Gastroesophageal sphincter (tissue), 4 donors: ENCODE measurements around the gene EPHB1. TPM values are rescaled to one million over a fixed set of nuclear protein-coding genes. Genes with fewer than 3 reads are reported as not detected.

Source experiments
- ATAC-seq: fragments of 150-250 bp; one replicate; pipeline ENCODE4 v1.9.1; 2016; ENCODE audit warnings: mild to moderate bottlenecking, moderate library complexity
- H3K27ac ChIP-seq, 4 donors: fragments of 200-600 bp; sonication (generic) in 3 of 4; 1 replicate in 3 of 4; 2 replicates in 1 of 4; pipeline ENCODE4 v1.5.1; 2016 to 2019
- H3K27me3 ChIP-seq: fragments of 200-600 bp; sonication (generic); one replicate; pipeline ENCODE4 v1.5.1; 2019
- H3K36me3 ChIP-seq, 2 donors: fragments of 200-600 bp; sonication (generic); one replicate each; pipeline ENCODE4 v1.5.1; 2019; ENCODE audit warnings: control low read depth in 1 of 2
- H3K4me1 ChIP-seq, 3 donors: fragments of 200-600 bp; sonication (generic); 1 replicate in 2 of 3; 2 replicates in 1 of 3; pipeline ENCODE4 v1.5.1; 2016 to 2019; ENCODE audit warnings: control low read depth in 2 of 3
- H3K4me3 ChIP-seq, 2 donors: fragments of 200-600 bp; sonication (generic); one replicate each; pipeline ENCODE4 v1.5.1; 2019; ENCODE audit warnings: mild to moderate bottlenecking in 1 of 2, moderate library complexity in 1 of 2
- H3K9me3 ChIP-seq, 3 donors: fragments of 200-600 bp; sonication (generic); one replicate each; pipeline ENCODE4 v1.5.1; 2017 to 2019; ENCODE audit warnings: control low read depth in 2 of 3
- EP300 ChIP-seq: sonication (generic); formaldehyde crosslinking; IDR thresholded peaks from one replicate; pipeline ENCODE4 v1.6.1; 2017; ENCODE audit warnings: antibody characterized with exemption, mild to moderate bottlenecking
- POLR2A ChIP-seq, 2 donors: fragments of 450-650 bp; IDR thresholded peaks; one replicate each; pipeline ENCODE4 v1.6.1; 2017; ENCODE audit warnings: antibody characterized with exemption in 2 of 2, mild to moderate bottlenecking in 2 of 2, moderate library complexity in 1 of 2
- POLR2AphosphoS5 ChIP-seq: sonication (generic); formaldehyde crosslinking; IDR thresholded peaks from one replicate; pipeline ENCODE4 v1.6.1; 2017; ENCODE audit warnings: antibody characterized with exemption
- whole genome bisulfite sequencing, 2 donors: methylation state at CpG; one replicate each; pipeline ENCODE4 v1.1.5; 2018; ENCODE audit warnings: low coverage in 1 of 2; 5-methylcytosine and 5-hydroxymethylcytosine counted together
- total RNA-seq, 4 donors: library from RNA; depleted of rRNA; stranded (reverse); fragments of >200 nt; gene quantifications; one replicate each; pipeline ENCODE4 v1.1.0, GENCODE V29; 2016
- TF ChIP-seq, protein P1 (sequence below), 4 experiments: fragments of 200-600 bp in 2 of 4; fragments of 450-650 bp in 2 of 4; sonication (generic) in 1 of 4; IDR thresholded peaks; one replicate each; pipeline ENCODE4 v1.5.1; 2017 to 2019; ENCODE audit warnings: antibody characterized with exemption in 4 of 4, mild to moderate bottlenecking in 2 of 4, moderate library complexity in 2 of 4

The EPHB1 gene
- total RNA-seq, 4 donors from 2014 or later: 0.81 to 5.7 (median 2.5) TPM; not detected in 1

DNA sequence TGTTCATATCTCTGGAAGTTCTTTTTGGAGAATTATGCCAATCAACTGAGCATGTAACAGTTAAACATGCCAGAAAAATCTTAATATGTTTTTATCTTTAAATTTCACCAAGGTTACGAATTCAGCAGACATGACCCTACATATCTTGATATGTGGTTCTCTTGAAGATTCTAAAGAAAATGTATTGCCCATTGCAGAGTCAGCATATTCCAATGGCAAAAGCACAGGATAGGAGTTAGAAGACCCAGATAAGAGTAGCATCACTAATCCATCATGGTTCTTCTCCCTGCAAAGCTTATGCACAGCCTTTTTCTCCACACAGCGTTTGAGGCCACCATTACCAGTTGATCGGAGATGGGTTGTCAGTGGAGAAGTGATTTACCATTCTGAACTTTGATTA lies 402.8 kb downstream of the EPHB1 start:
- ATAC-seq: no peak
- no peaks in the 10 kb centered on the region for H3K27me3 ChIP-seq
- TF ChIP-seq POLR2A (IDR thresholded peaks at IDR 0.05) (no peak), POLR2AphosphoS5 (no peak), EP300 (no peak)
- TF ChIP-seq, protein P1, sequence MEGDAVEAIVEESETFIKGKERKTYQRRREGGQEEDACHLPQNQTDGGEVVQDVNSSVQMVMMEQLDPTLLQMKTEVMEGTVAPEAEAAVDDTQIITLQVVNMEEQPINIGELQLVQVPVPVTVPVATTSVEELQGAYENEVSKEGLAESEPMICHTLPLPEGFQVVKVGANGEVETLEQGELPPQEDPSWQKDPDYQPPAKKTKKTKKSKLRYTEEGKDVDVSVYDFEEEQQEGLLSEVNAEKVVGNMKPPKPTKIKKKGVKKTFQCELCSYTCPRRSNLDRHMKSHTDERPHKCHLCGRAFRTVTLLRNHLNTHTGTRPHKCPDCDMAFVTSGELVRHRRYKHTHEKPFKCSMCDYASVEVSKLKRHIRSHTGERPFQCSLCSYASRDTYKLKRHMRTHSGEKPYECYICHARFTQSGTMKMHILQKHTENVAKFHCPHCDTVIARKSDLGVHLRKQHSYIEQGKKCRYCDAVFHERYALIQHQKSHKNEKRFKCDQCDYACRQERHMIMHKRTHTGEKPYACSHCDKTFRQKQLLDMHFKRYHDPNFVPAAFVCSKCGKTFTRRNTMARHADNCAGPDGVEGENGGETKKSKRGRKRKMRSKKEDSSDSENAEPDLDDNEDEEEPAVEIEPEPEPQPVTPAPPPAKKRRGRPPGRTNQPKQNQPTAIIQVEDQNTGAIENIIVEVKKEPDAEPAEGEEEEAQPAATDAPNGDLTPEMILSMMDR (IDR thresholded peaks at IDR 0.05): no peak
- no peaks in the 10 kb centered on the region for H3K9me3 ChIP-seq
- no peak overlapping the region for H3K27ac ChIP-seq
- no peaks in the 10 kb centered on the region for H3K4me1 ChIP-seq
- 76 to 89% methylated on average over 3 of the region's 3 CpGs for WGBS, 2 donors
- H3K4me3 ChIP-seq: no peak overlapping the region
- H3K36me3 ChIP-seq: peaks cover 0 to 15% of the 10 kb centered on the region in 2 donors

DNA sequence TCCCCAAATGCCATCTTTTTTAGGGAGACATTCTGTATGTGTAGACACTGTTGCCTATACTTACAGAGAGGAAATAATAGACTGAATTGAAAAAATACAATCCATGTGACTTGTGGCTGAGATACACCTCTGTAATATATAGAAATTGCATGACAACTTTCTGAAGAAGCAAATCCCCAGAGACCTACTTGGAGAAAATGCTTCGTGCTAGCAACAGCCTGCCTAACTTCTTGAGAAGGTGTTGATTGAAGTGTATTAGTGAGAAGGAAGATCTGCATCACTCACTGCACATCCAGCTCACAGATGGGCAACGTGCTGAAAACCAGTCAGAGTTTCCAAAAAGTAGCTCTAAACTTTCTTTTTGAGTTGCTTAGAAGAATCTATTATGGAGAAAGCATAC lies 404.1 kb downstream of the EPHB1 start:
- H3K4me1 ChIP-seq: no peaks in the 10 kb centered on the region
- no peak overlapping the region for H3K4me3 ChIP-seq
- TF ChIP-seq EP300: no peak
- TF ChIP-seq, protein P1 (IDR thresholded peaks at IDR 0.05): no peak
- no peak for TF ChIP-seq POLR2AphosphoS5
- TF ChIP-seq POLR2A (IDR thresholded peaks at IDR 0.05): no peak
- no peak for ATAC-seq
- H3K9me3 ChIP-seq: no peaks in the 10 kb centered on the region
- H3K27ac ChIP-seq: no peak overlapping the region
- H3K27me3 ChIP-seq: no peaks in the 10 kb centered on the region
- WGBS, 2 donors: 60 to 74% methylated on average over 2 of the region's 2 CpGs
- peaks cover 0 to 7% of the 10 kb centered on the region in 2 donors for H3K36me3 ChIP-seq

DNA sequence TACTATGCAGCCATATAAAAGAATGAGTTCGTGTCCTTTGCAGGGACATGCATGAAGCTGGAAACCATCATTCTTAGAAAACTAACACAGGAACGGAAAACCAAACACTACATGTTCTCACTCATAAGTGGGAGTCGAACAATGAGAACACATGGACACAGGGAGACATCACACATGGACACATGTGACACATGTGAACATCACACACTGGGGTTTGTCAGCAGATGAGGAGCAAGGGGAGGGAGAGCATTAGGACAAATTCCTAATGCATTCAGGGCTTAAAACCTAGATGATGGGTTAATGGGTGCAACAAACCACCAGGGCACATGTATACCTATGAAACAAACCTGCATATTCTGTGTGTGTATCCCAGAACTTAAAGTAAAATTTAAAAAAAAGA lies 408.0 kb downstream of the EPHB1 start:
- Histone ChIP-seq H3K27me3 (no peaks in the 10 kb centered on the region), H3K4me3 (no peak overlapping the region), H3K27ac (no peak overlapping the region), H3K9me3 (no peaks in the 10 kb centered on the region), H3K36me3 (peaks cover 0 to 7% of the 10 kb centered on the region in 2 donors), H3K4me1 (no peaks in the 10 kb centered on the region)
- no peak for ATAC-seq
- WGBS, 2 donors: 90% methylated on average over 3 of the region's 3 CpGs; no CpG with 5 or more reads in 1 of the 2 donors
- TF ChIP-seq POLR2A (IDR thresholded peaks at IDR 0.05) (no peak), POLR2AphosphoS5 (no peak), EP300 (no peak)
- TF ChIP-seq, protein P1 (IDR thresholded peaks at IDR 0.05): no peak

DNA sequence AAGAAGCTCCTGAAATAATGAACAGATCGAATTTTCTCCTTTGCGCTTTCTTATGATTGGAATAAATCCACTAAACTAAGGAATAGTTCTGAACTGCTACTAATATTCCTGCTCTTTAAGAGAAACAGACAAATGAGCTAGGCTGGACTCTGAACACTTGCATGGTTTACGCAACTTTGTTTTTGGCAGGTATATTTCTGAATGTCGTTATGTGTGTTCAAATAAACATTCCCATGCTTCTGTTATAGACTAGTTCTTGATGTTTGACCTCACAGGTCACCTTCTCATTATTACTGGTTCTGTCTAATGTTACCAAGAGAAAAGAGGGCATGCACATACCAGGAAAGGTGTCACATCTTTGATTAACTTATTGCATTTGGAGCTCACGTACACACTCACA lies 418.2 kb downstream of the EPHB1 start:
- no peak for ATAC-seq

DNA sequence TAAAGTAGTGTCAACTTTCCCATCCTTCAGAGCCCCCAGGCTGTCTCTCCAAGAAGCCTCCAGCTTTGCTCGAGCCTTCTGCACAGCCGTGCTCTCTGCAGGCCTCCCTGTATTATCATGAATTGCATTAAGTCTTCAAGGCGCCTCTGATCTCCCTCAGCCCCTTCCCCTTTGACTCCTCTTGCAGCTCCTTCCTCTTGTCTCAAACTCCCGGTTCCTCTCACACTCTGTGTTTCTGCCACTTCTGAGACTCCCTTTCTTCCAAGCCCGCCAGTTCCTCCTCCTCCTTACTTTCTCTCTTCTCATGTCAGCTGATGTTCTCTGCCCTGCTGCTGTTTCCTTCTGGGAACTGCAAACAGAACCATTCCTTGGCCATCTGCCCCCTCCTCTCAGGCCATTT lies 418.8 kb downstream of the EPHB1 start:
- H3K27ac ChIP-seq: no peak overlapping the region
- no peaks in the 10 kb centered on the region for H3K4me1 ChIP-seq
- H3K4me3 ChIP-seq: no peak overlapping the region
- 47 to 74% methylated on average over 5 of the region's 5 CpGs for WGBS, 2 donors
- H3K9me3 ChIP-seq: no peaks in the 10 kb centered on the region
- ATAC-seq: peak; percentile 16
- no peaks in the 10 kb centered on the region for H3K36me3 ChIP-seq
- no peak for TF ChIP-seq POLR2A (IDR thresholded peaks at IDR 0.05)
- no peak for TF ChIP-seq EP300
- TF ChIP-seq, protein P1 (IDR thresholded peaks at IDR 0.05): no peak
- TF ChIP-seq POLR2AphosphoS5: no peak
- no peaks in the 10 kb centered on the region for H3K27me3 ChIP-seq

More for the DNA sequence above, 418.2 kb downstream of the EPHB1 start:
- H3K4me1 ChIP-seq: no peaks in the 10 kb centered on the region
- H3K27me3 ChIP-seq: no peaks in the 10 kb centered on the region
- H3K9me3 ChIP-seq: no peaks in the 10 kb centered on the region
- TF ChIP-seq, protein P1 (IDR thresholded peaks at IDR 0.05): no peak
- no peak for TF ChIP-seq POLR2AphosphoS5
- H3K4me3 ChIP-seq: no peak overlapping the region
- no peak overlapping the region for H3K27ac ChIP-seq
- 54 to 76% methylated on average over 3 to 5 of the region's 5 CpGs for WGBS, 2 donors
- no peaks in the 10 kb centered on the region for H3K36me3 ChIP-seq
